ENCODE data around the gene SOAT1. TPM values are rescaled to one million over a fixed set of nuclear protein-coding genes. Genes with fewer than 3 reads are reported as not detected.

The SOAT1 gene
- total and polyA plus RNA-seq, 5 donors from 2014 or later = 40.7 to 118 (median 75.0) TPM

GRCh38 chr1:179334440-179334839 lies 40.8 kb downstream of the SOAT1 start:
- Histone ChIP-seq H3K4me3 (ENCODE audit: low read depth, low read length) (no peak overlapping the region), H3K4me1 (ENCODE audit: control insufficient read depth, insufficient read depth, low read length, poor library complexity, severe bottlenecking) (no peaks in the 10 kb centered on the region), H3K27ac (ENCODE audit: insufficient read depth, low read length, poor library complexity, severe bottlenecking) (no peak overlapping the region), H3K27me3 (ENCODE audit: control insufficient read depth, insufficient read depth, low read length) (no peaks in the 10 kb centered on the region), H3K36me3 (ENCODE audit: control insufficient read depth, insufficient read depth, low read length) (peaks cover 33% of the 10 kb centered on the region), H3K9me3 (ENCODE audit: control insufficient read depth in 2 of 2, low read length in 2 of 2) (no peaks in the 10 kb centered on the region)
- H3K27me3 Mint-ChIP-seq = no peaks in the 10 kb centered on the region
- H3K4me3 Mint-ChIP-seq = no peak overlapping the region
- H3K9me3 Mint-ChIP-seq = peaks cover 0 to 2% (median 0%) of the 10 kb centered on the region in 7 donors
- H3K4me1 Mint-ChIP-seq = peaks cover 28 to 33% (median 31%) of the 10 kb centered on the region in 4 donors
- peaks cover 50% of the 10 kb centered on the region for H3K36me3 Mint-ChIP-seq
- DNase-seq (no peak), ATAC-seq (ENCODE audit: low read depth in 2 of 2) (no peak)
- H3K27ac Mint-ChIP-seq = peak overlapping the region in 1 of 3 donors; percentile 16

GRCh38 chr1:179337288-179337687 lies 43.7 kb downstream of the SOAT1 start:
- no peak overlapping the region for H3K4me3 Mint-ChIP-seq
- peaks cover 34% of the 10 kb centered on the region for H3K36me3 Mint-ChIP-seq
- no peak overlapping the region for H3K4me3 ChIP-seq (ENCODE audit: low read depth, low read length)
- peak overlapping the region in 2 of 3 donors; percentile 71 to 75 for H3K27ac Mint-ChIP-seq
- H3K27ac ChIP-seq (ENCODE audit: insufficient read depth, low read length, poor library complexity, severe bottlenecking) = no peak overlapping the region
- ATAC-seq (ENCODE audit: low read depth in 2 of 2) = no peak
- H3K9me3 Mint-ChIP-seq = no peaks in the 10 kb centered on the region
- no peaks in the 10 kb centered on the region for H3K27me3 ChIP-seq (ENCODE audit: control insufficient read depth, insufficient read depth, low read length)
- H3K36me3 ChIP-seq (ENCODE audit: control insufficient read depth, insufficient read depth, low read length) = peaks cover 47% of the 10 kb centered on the region
- DNase-seq = no peak
- H3K9me3 ChIP-seq (ENCODE audit: control insufficient read depth in 2 of 2, low read length in 2 of 2) = no peaks in the 10 kb centered on the region
- no peaks in the 10 kb centered on the region for H3K4me1 ChIP-seq (ENCODE audit: control insufficient read depth, insufficient read depth, low read length, poor library complexity, severe bottlenecking)
- no peaks in the 10 kb centered on the region for H3K27me3 Mint-ChIP-seq
- H3K4me1 Mint-ChIP-seq = peaks cover 12 to 16% (median 14%) of the 10 kb centered on the region in 4 donors

- Histone ChIP-seq H3K4me3 (ENCODE audit: low read depth, low read length) (no peak overlapping the region), H3K27me3 (ENCODE audit: control insufficient read depth, insufficient read depth, low read length) (no peaks in the 10 kb centered on the region), H3K4me1 (ENCODE audit: control insufficient read depth, insufficient read depth, low read length, poor library complexity, severe bottlenecking) (no peaks in the 10 kb centered on the region), H3K27ac (ENCODE audit: insufficient read depth, low read length, poor library complexity, severe bottlenecking) (no peak overlapping the region), H3K36me3 (ENCODE audit: control insufficient read depth, insufficient read depth, low read length) (peaks cover 54% of the 10 kb centered on the region), H3K9me3 (ENCODE audit: control insufficient read depth in 2 of 2, low read length in 2 of 2) (no peaks in the 10 kb centered on the region)
- H3K36me3 Mint-ChIP-seq = peaks cover 38% of the 10 kb centered on the region
- H3K4me3 Mint-ChIP-seq = no peak overlapping the region
- H3K4me1 Mint-ChIP-seq = peaks cover 6 to 13% (median 9%) of the 10 kb centered on the region in 4 donors
- ATAC-seq (ENCODE audit: low read depth in 2 of 2) (no peak), DNase-seq (no peak)
- no peaks in the 10 kb centered on the region for H3K27me3 Mint-ChIP-seq
- peak overlapping the region in 2 of 3 donors; percentile 17 to 83 for H3K27ac Mint-ChIP-seq
- no peaks in the 10 kb centered on the region for H3K9me3 Mint-ChIP-seq
Measured at GRCh38 chr1:179337942-179338560, 44.5 kb downstream of the SOAT1 start.

- peaks cover 43% of the 10 kb centered on the region for H3K36me3 Mint-ChIP-seq
Measured at GRCh38 chr1:179340918-179341317, 47.3 kb downstream of the SOAT1 start.

GRCh38 chr1:179341943-179342547 lies 48.4 kb downstream of the SOAT1 start:
- Mint-ChIP-seq H3K4me3 (no peak overlapping the region), H3K9me3 (no peaks in the 10 kb centered on the region), H3K27ac (no peak overlapping the region), H3K36me3 (peaks cover 48% of the 10 kb centered on the region), H3K27me3 (no peaks in the 10 kb centered on the region), H3K4me1 (peaks cover 0 to 9% (median 2%) of the 10 kb centered on the region in 4 donors)
- ATAC-seq (ENCODE audit: low read depth in 2 of 2) (no peak), DNase-seq (no peak)
- Histone ChIP-seq H3K27me3 (ENCODE audit: control insufficient read depth, insufficient read depth, low read length) (no peaks in the 10 kb centered on the region), H3K9me3 (ENCODE audit: control insufficient read depth in 2 of 2, low read length in 2 of 2) (no peaks in the 10 kb centered on the region), H3K4me1 (ENCODE audit: control insufficient read depth, insufficient read depth, low read length, poor library complexity, severe bottlenecking) (no peaks in the 10 kb centered on the region), H3K36me3 (ENCODE audit: control insufficient read depth, insufficient read depth, low read length) (peaks cover 79% of the 10 kb centered on the region), H3K4me3 (ENCODE audit: low read depth, low read length) (no peak overlapping the region), H3K27ac (ENCODE audit: insufficient read depth, low read length, poor library complexity, severe bottlenecking) (no peak overlapping the region)

More at GRCh38 chr1:179340918-179341317, 47.3 kb downstream of the SOAT1 start:
- H3K36me3 ChIP-seq (ENCODE audit: control insufficient read depth, insufficient read depth, low read length) = peaks cover 68% of the 10 kb centered on the region
- H3K27ac ChIP-seq (ENCODE audit: insufficient read depth, low read length, poor library complexity, severe bottlenecking) = no peak overlapping the region
- H3K27me3 ChIP-seq (ENCODE audit: control insufficient read depth, insufficient read depth, low read length) = no peaks in the 10 kb centered on the region
- no peaks in the 10 kb centered on the region for H3K27me3 Mint-ChIP-seq
- H3K4me1 ChIP-seq (ENCODE audit: control insufficient read depth, insufficient read depth, low read length, poor library complexity, severe bottlenecking) = no peaks in the 10 kb centered on the region
- H3K4me3 Mint-ChIP-seq = no peak overlapping the region
- peaks cover 0 to 11% (median 3%) of the 10 kb centered on the region in 4 donors for H3K4me1 Mint-ChIP-seq
- no peaks in the 10 kb centered on the region for H3K9me3 Mint-ChIP-seq
- ATAC-seq (ENCODE audit: low read depth in 2 of 2) (no peak), DNase-seq (no peak)
- no peak overlapping the region for H3K27ac Mint-ChIP-seq
- no peaks in the 10 kb centered on the region for H3K9me3 ChIP-seq (ENCODE audit: control insufficient read depth in 2 of 2, low read length in 2 of 2)
- H3K4me3 ChIP-seq (ENCODE audit: low read depth, low read length) = no peak overlapping the region

GRCh38 chr1:179342740-179343404 lies 49.3 kb downstream of the SOAT1 start:
- peaks cover 46% of the 10 kb centered on the region for H3K36me3 Mint-ChIP-seq
- Histone ChIP-seq H3K36me3 (ENCODE audit: control insufficient read depth, insufficient read depth, low read length) (peaks cover 78% of the 10 kb centered on the region), H3K27ac (ENCODE audit: insufficient read depth, low read length, poor library complexity, severe bottlenecking) (no peak overlapping the region), H3K4me3 (ENCODE audit: low read depth, low read length) (no peak overlapping the region), H3K4me1 (ENCODE audit: control insufficient read depth, insufficient read depth, low read length, poor library complexity, severe bottlenecking) (no peaks in the 10 kb centered on the region), H3K9me3 (ENCODE audit: control insufficient read depth in 2 of 2, low read length in 2 of 2) (no peaks in the 10 kb centered on the region), H3K27me3 (ENCODE audit: control insufficient read depth, insufficient read depth, low read length) (no peaks in the 10 kb centered on the region)
- no peak for DNase-seq
- H3K4me3 Mint-ChIP-seq = no peak overlapping the region
- no peak for ATAC-seq (ENCODE audit: low read depth in 2 of 2)
- no peaks in the 10 kb centered on the region for H3K9me3 Mint-ChIP-seq
- peaks cover 0 to 3% (median 0%) of the 10 kb centered on the region in 4 donors for H3K4me1 Mint-ChIP-seq
- no peaks in the 10 kb centered on the region for H3K27me3 Mint-ChIP-seq
- no peak overlapping the region for H3K27ac Mint-ChIP-seq

GRCh38 chr1:179351281-179351680 lies 57.7 kb downstream of the SOAT1 start:
- peaks cover 67% of the 10 kb centered on the region for H3K36me3 ChIP-seq (ENCODE audit: control insufficient read depth, insufficient read depth, low read length)
- H3K27ac ChIP-seq (ENCODE audit: insufficient read depth, low read length, poor library complexity, severe bottlenecking) = no peak overlapping the region
- no peaks in the 10 kb centered on the region for H3K27me3 Mint-ChIP-seq
- no peaks in the 10 kb centered on the region for H3K9me3 ChIP-seq (ENCODE audit: control insufficient read depth in 2 of 2, low read length in 2 of 2)
- H3K4me1 Mint-ChIP-seq = peaks cover 2 to 14% (median 3%) of the 10 kb centered on the region in 4 donors
- DNase-seq (no peak), ATAC-seq (ENCODE audit: low read depth in 2 of 2) (no peak)
- H3K4me1 ChIP-seq (ENCODE audit: control insufficient read depth, insufficient read depth, low read length, poor library complexity, severe bottlenecking) = no peaks in the 10 kb centered on the region
- no peaks in the 10 kb centered on the region for H3K9me3 Mint-ChIP-seq
- no peak overlapping the region for H3K4me3 ChIP-seq (ENCODE audit: low read depth, low read length)
- peak overlapping the region; percentile 39 to 75 (median 49) for H3K27ac Mint-ChIP-seq
- H3K27me3 ChIP-seq (ENCODE audit: control insufficient read depth, insufficient read depth, low read length) = no peaks in the 10 kb centered on the region
- peaks cover 62% of the 10 kb centered on the region for H3K36me3 Mint-ChIP-seq
- H3K4me3 Mint-ChIP-seq = no peak overlapping the region
